Motor neuron (in vitro differentiated cells): ENCODE data around the gene OSGEP. TPM values are rescaled to one million over a fixed set of nuclear protein-coding genes. Genes with fewer than 3 reads are reported as not detected.
A peak's percentile ranks its signal among the peaks of the same experiment; 100 is the strongest.

Experiments used
- ATAC-seq, 8 experiments: fragments of 200-7000 bp; cut with Tn5 transposase; replicated peaks in 6 of 8; 2 replicates each; pipeline ENCODE4 v1.8.0; 2021; ENCODE audit warnings: mild to moderate bottlenecking in 8 of 8, moderate library complexity in 8 of 8
- H3K27ac ChIP-seq, 2 donors: fragments of 250-450 bp; sonication (Bioruptor Pico); 2 replicates each; pipeline ENCODE4 v1.9.0; 2021; ENCODE audit warnings: antibody characterized with exemption in 2 of 2, mild to moderate bottlenecking in 2 of 2, moderate library complexity in 1 of 2
- H3K4me1 ChIP-seq, 2 donors: fragments of 250-450 bp; sonication (Bioruptor Pico); replicated peaks in 1 of 2; 2 replicates each; pipeline ENCODE4 v1.6.1; 2021; ENCODE audit warnings: antibody characterized with exemption in 2 of 2, mild to moderate bottlenecking in 2 of 2, moderate library complexity in 1 of 2
- H3K4me3 ChIP-seq, 5 donors: fragments of 250-450 bp; sonication (Bioruptor Pico); 2 replicates each; pipeline ENCODE4 v1.9.0; 2021; ENCODE audit warnings: antibody characterized with exemption in 5 of 5, mild to moderate bottlenecking in 5 of 5, moderate library complexity in 4 of 5
- WGBS, 10 experiments: fragments of 450-650 bp; shearing (Covaris generic); methylation state at CpG; one replicate each; pipeline ENCODE4 v1.0.0; 2022; 5-methylcytosine and 5-hydroxymethylcytosine counted together
- in situ Hi-C, 9 experiments: fragments of 400-800 bp; cut with MboI; loops; one replicate each; pipeline ENCODE4 v1.15.0; 2021; ENCODE audit warnings: low sequenced_read_pairs in 9 of 9, low pct_unique_long_range_greater_than_20kb in 2 of 9; ENCODE audit not compliant: unreplicated experiment in 9 of 9
- total RNA-seq, 8 experiments: library from RNA; unstranded; fragments of 300-600 nt; gene quantifications; 2 replicates each; pipeline versions ENCODE4 v1.2.3 to v1.2.4, GENCODE V29; 2022

Gene OSGEP
- total RNA-seq, 8 experiments from 2014 or later, result 16.3 to 44.4 (median 29.4) TPM

DNA sequence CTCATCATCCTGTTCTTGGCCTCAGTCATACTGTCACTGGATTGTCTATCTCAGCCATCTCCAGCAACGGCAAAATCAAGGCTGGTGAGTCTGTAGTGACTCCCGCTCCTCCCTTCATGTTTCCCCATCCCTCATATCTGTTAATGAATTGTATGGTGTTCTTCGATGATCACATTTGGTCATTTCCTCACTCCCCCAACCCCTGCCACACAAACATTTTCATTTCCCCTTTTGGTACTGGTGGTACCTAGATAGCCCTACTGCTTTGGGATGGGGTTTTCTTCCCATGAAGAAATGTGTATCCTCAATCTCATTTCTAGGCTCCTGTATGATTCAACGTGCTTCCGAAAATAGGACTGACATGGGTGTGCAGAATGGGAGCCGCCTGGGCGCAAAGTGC is 15.9 kb downstream of the OSGEP start:
- Histone ChIP-seq H3K27ac (no peak overlapping the region), H3K4me3 (no peak overlapping the region), H3K4me1 (no peaks in the 10 kb centered on the region)
- in situ Hi-C loops, result no loop called here
- 76 to 100% (median 95%) methylated on average over 1 to 5 of the region's 7 CpGs for WGBS, 10 experiments
- no peak for ATAC-seq

DNA sequence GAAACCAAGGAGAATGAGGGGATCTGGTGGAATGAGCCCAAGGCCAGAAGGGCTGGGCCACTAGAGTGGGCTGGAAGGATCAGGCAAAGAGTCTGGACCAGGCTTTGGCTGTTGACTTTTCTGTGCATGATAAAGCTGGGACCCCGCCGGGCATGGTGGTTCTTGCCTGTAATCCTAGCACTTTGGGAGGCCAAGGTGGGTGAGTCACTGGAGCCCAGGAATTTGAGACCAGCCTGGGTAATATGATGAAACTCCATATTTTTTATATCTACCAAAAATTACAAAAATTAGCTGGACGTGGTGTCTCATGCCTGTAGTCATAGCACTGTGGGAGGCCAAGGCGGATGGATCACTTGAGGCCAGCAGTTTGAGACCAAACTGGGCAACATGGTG is 18.3 kb downstream of the OSGEP start:
- in situ Hi-C loops, result no loop called here
- WGBS, 10 experiments, result 0 to 100% (median 89%) methylated on average over 1 to 4 of the region's 4 CpGs; no CpG with 5 or more reads in 4 of the 10 experiments
- H3K4me1 ChIP-seq, result no peaks in the 10 kb centered on the region
- ATAC-seq, result no peak
- H3K27ac ChIP-seq, result no peak overlapping the region
- H3K4me3 ChIP-seq, result no peak overlapping the region

DNA sequence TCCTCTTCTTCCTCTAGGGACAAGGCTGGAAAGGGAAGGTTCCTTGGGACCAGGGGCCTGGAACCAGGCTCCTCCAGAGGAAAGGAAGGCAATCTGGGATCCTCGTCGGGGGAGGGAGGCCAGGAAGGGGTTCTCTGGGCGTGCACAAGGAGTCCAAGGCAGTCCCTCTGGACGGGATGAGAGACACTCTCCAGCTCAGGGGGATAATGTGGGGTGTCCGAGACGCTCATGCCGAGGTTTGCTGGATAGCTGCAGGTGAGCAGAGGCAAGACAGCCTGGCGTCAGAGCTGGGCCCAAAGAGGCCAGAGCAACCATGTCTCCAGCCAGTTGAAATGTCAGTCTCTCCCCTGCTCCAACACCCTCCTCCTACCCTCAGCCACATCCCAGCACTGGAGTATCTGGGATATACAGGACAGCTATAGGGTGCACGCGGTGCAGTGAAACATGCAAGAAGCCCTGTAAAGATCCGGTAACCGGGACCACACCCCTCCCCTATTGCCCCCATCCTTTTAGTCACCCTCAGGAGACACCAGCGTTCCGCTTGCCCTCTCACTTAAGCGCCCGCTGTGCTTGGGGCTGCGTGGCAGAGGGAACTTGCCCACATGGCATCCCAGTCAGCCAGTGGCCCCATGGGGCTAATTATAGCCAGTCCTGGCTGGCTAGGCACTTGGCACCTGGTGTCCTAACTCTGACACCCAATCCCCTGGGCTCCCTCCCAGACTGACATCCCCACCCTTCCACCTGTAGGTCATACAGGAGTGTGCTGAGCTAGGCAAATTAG is 18.8 kb downstream of the OSGEP start, which contains the start of gene KLHL33:
TSS of gene KLHL33 (minus strand) at position 585 of the 781 bp plus-strand sequence. CDS start at position 230, 355 bp downstream.
- peak within 1 kb of the TSS in 1 of 5 donors; percentile 8 for H3K4me3 ChIP-seq
- no peaks in the 10 kb centered on the region for H3K4me1 ChIP-seq
- 60 to 93% (median 70%) methylated on average over 1 to 5 of the region's 17 CpGs; no CpG with 5 or more reads in 5 of the 10 experiments for WGBS, 10 experiments
- peak in 1 of 8 experiments; percentile 9 for ATAC-seq
- in situ Hi-C loops, result no loop called here
- H3K27ac ChIP-seq, result no peak within 1 kb of the TSS

DNA sequence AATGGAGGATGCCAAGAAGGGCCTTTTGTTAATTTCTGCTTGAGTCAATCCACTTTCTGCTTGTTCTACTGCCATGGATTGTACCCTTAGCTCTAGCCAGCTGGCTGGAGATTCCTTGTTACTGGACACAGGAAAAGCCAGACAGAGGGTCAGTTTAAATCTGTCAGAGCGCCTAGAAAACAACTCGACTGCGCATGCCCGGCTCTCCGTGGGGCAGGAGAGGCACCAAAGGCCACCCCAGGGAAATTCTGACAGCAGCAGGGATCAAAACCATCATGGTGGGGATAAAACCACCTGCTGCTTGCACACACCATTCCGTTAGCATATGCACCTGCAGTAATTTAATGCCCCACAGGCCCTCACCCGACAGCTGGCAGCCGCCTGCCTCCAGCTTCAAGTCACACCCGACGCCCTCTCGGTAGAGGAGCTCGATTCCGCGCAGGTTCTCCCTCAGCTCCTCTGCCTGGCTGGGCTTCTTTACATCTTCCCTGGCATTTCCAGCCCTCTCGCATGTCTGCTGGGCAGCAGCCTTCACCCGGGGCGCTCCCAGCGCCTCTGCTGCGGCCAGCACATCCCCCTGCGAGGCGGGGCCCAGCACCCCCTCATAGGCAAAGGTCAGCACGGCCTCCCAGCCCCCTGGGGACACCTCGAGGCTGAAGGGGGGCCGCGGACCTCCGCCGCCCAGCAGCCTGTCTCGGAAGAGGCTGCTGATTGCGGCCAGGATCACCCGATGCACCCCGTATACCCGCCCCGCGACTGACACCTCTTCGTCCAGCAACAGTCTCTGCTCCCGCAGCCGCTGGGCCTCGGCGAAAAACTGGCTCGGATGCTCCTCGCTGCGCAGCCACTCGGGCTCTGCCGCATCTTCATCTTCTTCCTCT is 19.7 kb downstream of the OSGEP start:
- Histone ChIP-seq H3K27ac (no peak overlapping the region), H3K4me1 (no peaks in the 10 kb centered on the region), H3K4me3 (peak overlapping the region in 1 of 5 donors; percentile 8)
- peak in 6 of 8 experiments; percentile 30 to 79 (median 53) for ATAC-seq
- in situ Hi-C loops, result no loop called here
- 11 to 56% (median 40%) methylated on average over 3 to 19 of the region's 44 CpGs; no CpG with 5 or more reads in 3 of the 10 experiments for WGBS, 10 experiments

DNA sequence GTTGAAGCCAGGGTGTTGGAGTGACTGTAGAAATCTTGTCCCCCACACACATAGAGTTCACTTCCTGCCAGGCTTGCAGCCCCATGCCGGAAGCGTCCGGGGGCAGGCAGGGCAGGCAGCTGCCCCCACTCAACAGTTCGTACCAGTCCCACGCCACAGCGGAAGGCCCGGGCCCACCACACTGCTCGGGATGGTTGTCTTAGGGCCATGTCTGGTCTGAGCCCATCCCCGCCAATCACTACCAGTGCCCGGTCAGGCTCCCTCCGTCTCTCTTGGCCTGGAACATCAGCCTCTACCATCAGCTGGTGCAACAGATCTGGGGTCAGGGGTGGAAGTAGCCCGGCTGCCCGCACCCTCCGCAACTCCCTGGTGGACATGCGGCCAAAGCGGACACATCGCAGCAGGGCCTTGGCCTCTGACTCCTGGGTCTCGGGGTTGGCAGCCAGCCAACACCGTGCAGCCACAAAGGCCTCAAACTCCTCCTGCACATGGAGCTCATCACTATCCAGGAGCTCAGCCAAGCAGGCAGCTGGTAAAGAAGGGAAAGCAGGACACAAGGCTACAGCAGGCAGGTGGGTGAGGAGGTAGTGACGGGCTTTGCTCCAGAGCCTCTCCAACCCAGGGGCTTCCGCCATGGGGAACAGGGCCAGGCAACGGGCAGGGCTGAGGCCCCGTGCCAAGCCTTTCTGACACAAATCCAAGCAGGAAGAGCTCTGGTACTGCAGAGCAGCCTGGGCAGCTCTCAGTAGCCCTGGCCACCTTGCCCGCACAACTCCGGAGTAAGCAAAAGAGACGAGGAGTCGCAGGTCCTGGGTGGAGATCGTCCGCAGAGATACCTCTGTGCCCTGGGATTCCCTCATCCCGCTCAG is 24.6 kb downstream of the OSGEP start:
- in situ Hi-C loops, result no loop called here
- Histone ChIP-seq H3K27ac (no peak overlapping the region), H3K4me3 (no peak overlapping the region), H3K4me1 (no peaks in the 10 kb centered on the region)
- ATAC-seq, result no peak
- WGBS, 10 experiments, result 80 to 100% (median 88%) methylated on average over 1 to 23 of the region's 30 CpGs; no CpG with 5 or more reads in 3 of the 10 experiments

DNA sequence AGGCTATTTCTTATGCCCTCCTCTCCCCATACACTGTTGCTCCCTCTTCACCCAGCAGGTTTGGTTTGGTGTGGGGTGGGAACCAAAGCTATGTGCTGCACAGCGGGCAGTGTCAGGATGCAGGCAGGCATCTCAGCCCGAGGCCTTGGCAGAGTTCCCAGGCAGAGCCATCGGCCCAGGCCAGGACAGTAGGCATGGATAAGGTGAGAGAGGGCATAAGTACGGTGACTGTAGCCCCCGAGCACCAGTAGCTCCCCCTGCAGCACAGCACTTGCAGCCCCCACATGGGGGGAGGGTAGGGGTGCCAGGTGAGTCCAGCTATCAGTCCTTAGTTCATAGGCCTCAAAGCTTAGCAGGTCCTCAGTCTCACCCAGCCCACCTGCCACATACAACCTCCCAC is 25.8 kb downstream of the OSGEP start:
- Histone ChIP-seq H3K4me3 (no peak overlapping the region), H3K4me1 (no peaks in the 10 kb centered on the region), H3K27ac (no peak overlapping the region)
- in situ Hi-C loops, result no loop called here
- no peak for ATAC-seq
- 0 to 40% (median 13%) methylated on average over 1 to 3 of the region's 5 CpGs; no CpG with 5 or more reads in 7 of the 10 experiments for WGBS, 10 experiments

DNA sequence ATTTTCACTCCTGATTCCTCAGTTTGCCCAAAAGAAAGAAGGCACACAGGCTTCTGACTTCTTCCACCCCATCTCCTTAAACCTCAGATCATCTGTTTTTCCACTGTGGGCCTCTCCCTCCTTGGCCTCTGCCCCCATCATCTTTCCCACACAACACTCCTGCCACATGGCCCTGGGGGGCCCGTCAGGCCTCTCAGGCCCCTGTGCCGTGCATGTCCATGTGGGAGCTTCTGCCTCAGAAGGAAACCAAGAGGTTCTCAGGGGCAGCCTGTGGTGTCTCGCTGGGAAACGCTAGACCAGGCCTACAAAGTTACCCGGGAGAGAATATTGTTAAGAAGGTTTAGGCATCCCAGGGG is 26.6 kb downstream of the OSGEP start:
- Histone ChIP-seq H3K27ac (no peak overlapping the region), H3K4me3 (no peak overlapping the region), H3K4me1 (no peaks in the 10 kb centered on the region)
- in situ Hi-C loops, result no loop called here
- no peak for ATAC-seq
- WGBS, 10 experiments, result 70 to 100% (median 81%) methylated on average over 1 to 5 of the region's 5 CpGs; no CpG with 5 or more reads in 2 of the 10 experiments

DNA sequence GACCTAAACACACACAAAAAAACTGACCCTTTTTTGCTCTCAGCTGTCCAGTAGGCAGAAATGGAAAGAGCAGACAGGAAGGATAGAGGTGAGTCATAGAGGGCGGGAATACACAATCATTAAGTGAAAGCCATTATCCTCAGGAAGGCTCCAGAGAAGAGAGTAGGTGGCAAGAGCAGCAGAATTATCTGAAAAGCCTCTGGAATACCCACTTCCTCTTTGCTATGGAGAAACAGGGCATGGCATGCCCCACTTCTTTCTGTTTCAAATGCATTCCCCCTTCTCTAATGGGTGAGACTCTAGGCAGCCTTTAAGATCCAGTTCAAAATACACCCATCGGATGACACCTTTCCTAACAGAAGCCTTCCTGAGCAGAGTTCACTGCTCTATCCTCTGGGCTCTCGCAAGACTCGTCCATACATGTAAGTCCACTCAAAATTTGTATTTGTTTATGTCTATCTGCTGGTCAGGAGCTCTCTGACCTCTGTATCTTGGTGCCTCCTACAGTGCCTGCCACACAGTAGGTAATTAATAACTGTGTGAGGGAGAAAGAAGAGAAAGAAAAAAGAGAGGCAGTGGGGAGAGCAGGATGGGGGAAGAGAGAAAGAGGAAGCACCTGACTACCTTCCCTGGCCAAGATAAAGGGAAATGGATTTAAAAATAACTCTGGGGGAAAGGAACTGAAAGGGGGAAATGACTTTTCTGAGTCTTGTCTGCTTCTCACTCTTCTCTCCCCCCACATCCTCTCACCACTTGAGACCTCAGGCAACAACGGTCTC is 27.2 kb downstream of the OSGEP start:
- in situ Hi-C loops, result no loop called here
- Histone ChIP-seq H3K27ac (no peak overlapping the region), H3K4me1 (no peaks in the 10 kb centered on the region), H3K4me3 (no peak overlapping the region)
- 39 to 100% (median 62%) methylated on average over 1 to 3 of the region's 5 CpGs; no CpG with 5 or more reads in 1 of the 10 experiments for WGBS, 10 experiments
- ATAC-seq, result peak; percentile 50 to 100 (median 91)

DNA sequence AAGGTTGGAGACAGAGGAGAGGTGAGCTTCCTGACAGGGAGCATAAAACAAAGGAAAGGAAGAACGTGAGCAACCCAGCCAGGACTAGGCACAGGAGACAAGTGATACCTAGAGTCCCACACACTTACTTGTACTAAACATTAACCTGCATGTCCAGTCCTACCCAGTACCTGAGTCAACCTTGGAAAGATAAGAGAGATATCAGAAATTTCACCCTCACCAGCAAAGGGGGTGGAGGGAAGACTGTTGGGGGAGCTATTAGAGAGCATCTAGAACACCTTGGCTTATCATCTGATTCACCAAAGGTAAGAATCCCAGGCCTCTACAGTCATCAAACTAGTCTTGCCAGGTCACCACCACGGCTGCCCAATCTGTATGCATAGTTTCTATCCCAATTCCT is 29.8 kb downstream of the OSGEP start:
- H3K4me1 ChIP-seq, result no peaks in the 10 kb centered on the region
- no peak for ATAC-seq
- in situ Hi-C loops, result no loop called here
- H3K4me3 ChIP-seq, result no peak overlapping the region
- H3K27ac ChIP-seq, result no peak overlapping the region
- WGBS, 10 experiments, result 0 to 83% (median 40%) methylated on average over 1 to 2 of the region's 2 CpGs; no CpG with 5 or more reads in 4 of the 10 experiments

DNA sequence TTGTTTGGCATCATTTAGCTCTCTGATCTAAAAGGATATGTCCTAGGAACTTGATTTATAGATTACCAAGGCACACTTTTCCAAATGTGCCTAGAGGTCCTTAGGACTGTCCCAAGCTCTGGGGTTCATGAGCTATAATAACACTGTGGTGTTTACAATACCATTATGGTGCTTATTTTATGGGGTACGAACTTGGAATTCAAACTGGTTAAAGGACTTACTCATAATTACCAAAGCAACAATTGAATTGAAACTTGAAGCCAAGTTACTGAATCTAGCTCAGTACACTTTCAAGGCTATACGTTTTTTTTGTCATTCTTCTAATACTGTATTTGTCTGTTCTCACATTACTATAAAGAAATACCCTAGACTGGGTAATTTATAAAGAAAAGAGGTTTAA is 31.7 kb downstream of the OSGEP start:
- in situ Hi-C loops, result no loop called here
- Histone ChIP-seq H3K27ac (no peak overlapping the region), H3K4me1 (no peaks in the 10 kb centered on the region), H3K4me3 (no peak overlapping the region)
- no peak for ATAC-seq
- 38 to 83% (median 56%) methylated on average over 1 to 2 of the region's 2 CpGs; no CpG with 5 or more reads in 3 of the 10 experiments for WGBS, 10 experiments

DNA sequence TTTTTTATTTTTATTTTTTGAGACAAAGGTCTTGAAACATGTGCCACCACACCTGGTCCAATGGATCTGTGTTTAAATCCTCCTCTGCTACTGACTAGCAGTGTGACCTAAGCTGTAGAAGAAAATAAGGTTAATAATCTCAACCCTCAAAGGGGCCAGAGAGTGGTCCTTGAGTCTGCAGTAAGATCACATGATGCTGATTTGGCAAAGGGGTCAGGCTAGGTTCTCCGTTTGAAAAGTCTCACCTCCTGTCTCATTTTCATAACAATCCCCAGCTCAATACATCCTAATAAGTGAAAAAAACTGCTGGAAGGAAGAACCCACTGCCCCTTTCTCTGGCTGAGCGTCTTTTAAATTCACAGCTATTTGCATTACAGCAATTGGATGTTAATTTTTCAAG is 33.3 kb downstream of the OSGEP start:
- peak in 1 of 8 experiments; percentile 16 for ATAC-seq
- Histone ChIP-seq H3K4me1 (no peaks in the 10 kb centered on the region), H3K27ac (no peak overlapping the region), H3K4me3 (no peak overlapping the region)
- WGBS, 10 experiments, result 0 to 83% (median 6%) methylated on average over 1 to 2 of the region's 2 CpGs; no CpG with 5 or more reads in 2 of the 10 experiments
- in situ Hi-C loops, result no loop called here

DNA sequence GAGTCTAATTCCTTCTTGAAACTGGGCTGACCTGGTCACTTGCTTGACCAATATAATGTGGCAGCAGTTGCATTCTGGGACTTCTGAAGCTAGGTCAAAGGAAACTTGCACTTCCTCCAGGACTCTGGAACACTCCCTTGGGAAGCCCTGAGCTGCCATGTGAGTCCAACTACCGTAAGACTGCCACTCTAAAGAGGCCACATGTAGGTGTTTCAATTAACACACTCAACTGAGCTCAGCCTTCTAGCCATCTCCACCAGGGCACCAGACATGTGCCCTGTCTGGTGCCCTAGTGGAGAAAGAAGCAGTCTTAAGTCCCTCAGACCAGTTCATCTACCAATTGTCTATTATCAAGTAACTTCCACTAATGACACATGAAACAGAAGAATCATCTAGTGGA is 35.2 kb downstream of the OSGEP start:
- no peak overlapping the region for H3K4me3 ChIP-seq
- in situ Hi-C loops, result no loop called here
- no peak for ATAC-seq
- WGBS, 10 experiments, result 83 to 100% methylated on average over 1 of the region's 1 CpG; no CpG with 5 or more reads in 8 of the 10 experiments
- H3K27ac ChIP-seq, result no peak overlapping the region
- no peaks in the 10 kb centered on the region for H3K4me1 ChIP-seq
